HG02981 (cell line): ENCODE results near the gene HINT2.
A peak's percentile ranks its signal among the peaks of the same experiment; 100 is the strongest.

Experiments
- ATAC-seq: cut with Tn5 transposase; IDR thresholded peaks from one replicate; pipeline ENCODE4 v1.9.1; 2021; ENCODE audit warnings: mild to moderate bottlenecking, moderate library complexity; ENCODE audit not compliant: unreplicated experiment

The HINT2 gene

DNA sequence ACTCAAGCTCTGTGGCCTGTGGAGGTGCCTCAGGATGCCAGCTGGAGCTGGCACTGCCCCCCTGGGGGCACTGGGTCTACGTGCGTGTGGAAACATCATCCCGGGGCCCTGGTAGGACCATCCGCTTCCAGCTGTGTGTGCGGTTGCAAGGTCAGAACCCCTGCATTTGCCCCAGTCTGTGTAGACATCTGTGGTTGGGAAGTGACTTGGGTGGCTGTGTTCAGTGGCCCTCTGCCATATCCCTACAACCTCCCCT, 26.7 kb upstream of the HINT2 start:
- ATAC-seq: no peak

DNA sequence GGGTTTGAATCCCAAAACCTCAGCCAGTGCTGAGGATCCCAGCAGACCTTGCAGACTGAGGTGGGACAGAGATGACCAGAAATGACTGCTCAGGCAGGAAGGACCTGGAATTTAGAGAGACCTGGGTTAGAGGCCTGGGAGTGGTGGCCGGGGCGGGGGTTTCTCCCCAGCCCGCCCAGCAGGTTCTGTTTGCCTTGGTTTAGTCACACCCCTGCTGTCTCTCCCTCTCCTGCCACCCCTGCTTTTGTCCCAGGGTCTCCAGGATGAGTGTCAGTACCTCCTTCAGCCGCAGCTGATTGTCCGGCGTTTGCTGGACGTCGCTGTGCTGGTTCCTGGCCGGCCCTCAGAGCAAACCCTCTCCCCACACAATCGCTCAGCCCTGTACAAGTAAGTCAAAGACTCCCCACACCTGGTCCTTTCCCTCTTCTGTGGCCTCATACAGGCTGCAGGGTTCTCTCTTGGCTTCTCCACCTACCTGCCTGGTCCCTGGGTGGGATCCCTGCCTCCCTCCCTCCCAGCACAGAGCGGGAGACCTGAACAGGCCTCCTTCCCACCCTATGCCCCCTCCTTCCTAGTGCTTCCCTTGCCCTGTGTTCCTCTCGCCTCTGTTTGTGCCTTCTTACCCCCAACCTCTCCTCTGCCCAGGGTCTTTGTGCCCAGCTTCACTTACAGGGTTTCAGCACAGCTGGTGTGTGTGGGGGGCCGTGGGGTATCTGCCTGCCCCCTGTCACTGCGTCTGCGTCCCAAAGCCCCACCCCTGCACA, 26.2 kb upstream of the HINT2 start:
- no peak for ATAC-seq

DNA sequence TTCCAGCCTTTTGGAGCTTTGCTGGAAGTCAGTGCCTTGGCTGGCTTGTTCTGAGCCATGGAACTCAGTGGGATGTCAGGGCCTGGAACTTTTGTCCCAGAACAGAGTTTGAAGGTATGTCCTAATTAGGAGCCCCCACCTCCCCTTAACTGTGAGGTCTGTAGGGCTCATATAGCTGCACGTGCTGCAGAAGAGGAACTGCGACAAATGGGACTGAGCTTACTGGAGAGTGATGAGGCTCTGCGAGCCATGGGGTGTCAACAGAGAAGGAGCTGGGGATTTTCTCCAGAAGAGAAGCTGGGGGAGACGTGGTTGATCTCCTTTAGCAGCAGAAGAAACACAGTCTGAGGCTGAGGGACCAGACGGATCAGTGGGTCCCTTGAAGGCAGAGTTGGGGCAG, 25.1 kb upstream of the HINT2 start:
- no peak for ATAC-seq

- ATAC-seq: no peak
These were observed 21.8 kb upstream of the HINT2 start for GRCh38 chr9:35836595-35836994.

DNA sequence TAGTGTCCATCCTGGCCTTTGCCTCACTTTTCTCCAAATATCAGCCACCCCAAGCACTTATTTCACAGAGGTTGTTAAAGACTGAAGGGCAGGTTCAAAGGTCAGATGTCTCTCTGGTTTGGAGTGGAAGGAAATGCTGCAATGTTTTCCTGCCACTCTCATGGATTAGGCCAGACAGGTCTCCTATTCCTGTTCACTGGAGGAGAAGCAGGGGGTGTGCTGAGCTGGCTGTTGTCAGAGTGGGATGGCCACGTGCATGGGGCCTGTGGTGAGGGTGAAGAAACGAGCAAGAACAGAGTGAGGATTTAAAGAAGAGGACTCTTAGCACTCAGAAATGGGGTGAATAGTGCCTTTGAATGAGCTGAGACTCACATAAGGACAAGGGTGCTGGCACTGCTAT, 20.9 kb upstream of the HINT2 start:
- no peak for ATAC-seq

DNA sequence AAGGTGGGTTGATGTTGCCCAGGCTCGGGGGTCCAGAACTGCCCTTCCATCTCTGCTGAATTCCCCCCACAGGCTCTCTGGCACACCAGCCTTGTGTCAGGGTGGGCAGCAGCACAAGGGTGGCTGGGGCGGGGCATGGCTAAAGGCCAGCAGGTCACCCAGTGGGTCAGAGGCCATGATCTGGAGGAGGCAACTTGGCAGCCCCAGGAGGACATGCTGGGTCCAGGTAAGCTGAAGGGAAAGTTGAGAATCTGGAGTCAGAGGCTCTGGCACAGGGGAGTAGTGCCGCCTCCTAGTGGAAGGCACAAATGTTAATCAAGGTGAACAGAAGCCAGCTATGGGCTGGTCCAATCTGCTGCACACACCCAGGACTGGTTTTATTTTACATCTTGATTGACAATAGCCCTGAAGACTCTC, 20.4 kb upstream of the HINT2 start:
- ATAC-seq: no peak

DNA sequence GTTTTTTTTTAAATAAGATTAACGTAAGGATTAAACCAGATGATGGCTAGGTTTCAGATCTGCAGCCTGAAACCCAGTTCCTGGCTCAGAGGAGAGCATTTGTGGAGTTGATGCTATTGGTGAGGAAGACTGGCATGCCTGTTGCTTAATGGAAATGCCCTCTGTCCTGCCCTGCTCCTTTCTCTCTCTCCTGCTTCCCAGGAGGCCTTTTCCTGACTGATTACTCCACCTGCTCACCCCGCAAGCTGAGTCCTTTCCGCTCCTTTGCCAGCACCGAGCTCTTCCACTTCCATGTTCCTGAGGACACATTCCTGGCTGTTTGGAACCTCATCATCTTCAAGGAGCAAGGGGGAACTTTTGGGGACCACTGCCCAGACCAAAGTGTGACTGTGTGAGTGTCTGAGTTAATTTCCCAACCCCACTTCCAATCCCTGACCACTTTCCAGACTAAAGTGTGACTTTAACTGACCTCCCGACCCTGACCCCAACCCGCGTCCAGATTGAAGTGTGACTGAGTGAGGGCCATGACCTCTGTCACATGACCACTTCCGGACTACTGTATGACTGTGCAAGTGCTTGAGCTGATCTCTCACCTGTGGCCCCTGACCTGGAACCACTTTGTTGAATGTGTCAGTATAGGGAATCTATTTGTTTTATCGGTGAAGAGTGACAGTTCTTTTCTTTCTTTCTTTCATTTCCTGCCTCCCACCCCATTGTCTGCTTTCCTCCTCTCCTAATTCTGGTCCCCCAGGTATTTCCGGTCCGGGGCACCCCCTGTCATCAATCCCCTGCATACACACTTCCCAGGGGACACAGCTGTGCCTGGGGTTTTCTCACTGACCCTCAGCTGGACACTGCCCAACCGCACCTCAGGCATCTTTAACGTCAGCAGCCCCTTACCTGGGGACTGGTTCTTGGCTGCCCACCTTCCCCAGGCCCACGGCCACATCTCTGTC, 19.7 kb upstream of the HINT2 start:
- no peak for ATAC-seq

DNA sequence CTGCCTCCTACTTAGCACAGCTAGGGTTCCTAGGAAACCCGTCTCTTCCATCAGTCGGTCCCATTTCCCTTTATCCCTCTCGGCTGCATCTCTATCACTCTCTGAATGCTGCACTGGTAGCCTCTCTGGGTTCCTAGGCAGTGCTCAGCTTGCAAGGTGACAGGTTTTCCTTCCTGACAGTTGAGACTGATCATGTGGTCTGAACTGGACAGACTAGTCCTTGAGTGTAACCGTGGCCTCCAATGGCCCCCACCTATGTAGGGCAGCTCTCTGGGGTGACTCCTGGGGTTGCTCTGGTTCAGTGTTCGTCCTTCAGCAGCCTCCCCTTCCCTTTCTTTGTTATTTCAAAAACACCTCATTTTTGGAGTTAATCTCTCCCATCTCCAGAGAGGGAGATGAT, 18.0 kb upstream of the HINT2 start:
- ATAC-seq: no peak

GRCh38 chr9:35831040-35831439, 16.2 kb upstream of the HINT2 start:
- ATAC-seq: no peak

- ATAC-seq: no peak
These were observed 14.9 kb upstream of the HINT2 start for GRCh38 chr9:35829764-35830096.

DNA sequence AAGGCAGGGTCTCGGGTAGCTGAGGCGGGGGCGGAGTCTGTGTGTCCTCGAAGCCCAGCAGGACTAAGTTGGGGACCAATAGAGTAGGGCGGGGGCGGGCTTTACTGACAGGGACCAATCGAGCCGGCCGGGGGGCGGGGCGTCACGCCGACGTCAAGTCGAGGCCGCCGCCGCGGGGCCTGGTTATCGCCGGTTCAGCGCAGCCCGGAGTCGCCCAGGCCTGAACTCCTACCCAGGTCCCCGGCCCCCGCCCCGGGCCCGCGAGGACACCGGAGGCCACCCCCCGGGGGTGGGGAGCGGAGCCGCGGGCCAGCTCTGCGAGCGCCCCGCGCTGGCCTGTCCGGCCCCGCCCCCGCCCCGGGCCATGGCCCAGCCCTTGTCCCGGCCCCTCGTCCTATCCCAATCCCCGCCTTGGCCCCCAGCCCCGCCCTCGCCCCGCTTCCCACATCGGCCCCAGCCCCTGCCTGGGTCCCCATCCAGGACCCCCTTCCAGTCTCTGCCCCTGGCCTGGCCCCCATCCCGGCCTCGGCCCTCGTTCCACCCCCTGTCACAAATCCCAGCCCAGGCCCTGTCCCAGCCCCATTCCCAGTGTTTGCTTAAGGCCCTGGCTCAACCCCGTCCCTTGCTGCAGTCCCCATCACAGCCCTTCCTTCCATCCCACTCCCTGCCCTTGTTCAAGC, 14.4 kb upstream of the HINT2 start, which contains the start of gene TMEM8B:
Gene TMEM8B (plus strand): TSS at position 145 of the 680 bp plus-strand sequence. CDS start 220 bp downstream, at position 365.
- peak; percentile 73 for ATAC-seq

DNA sequence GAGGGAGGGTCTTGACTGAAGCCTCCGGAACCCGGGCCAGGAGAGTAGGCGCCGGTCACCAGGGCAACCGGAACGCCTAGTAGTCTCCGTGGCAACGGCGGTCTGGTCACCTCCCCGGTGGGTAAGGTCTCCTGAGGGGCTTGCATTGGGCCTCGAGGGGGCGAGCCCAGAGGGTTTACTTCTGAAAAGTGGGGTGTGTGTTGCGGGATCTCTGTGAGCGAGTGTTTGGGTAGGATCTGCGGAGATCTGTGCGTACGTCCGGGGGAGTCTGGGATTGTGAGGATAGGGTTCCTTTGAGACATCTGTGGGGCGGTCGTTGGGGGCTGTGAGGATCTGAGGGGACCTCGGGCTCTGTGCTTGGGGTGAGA, 13.9 kb upstream of the HINT2 start, which contains the start of gene FAM221B:
Gene FAM221B (minus strand): TSS at position 17 of the 368 bp plus-strand sequence. CDS start 2,571 bp downstream, outside the sequence.
- ATAC-seq: peak; percentile 11

- ATAC-seq: no peak
These were observed 12.6 kb upstream of the HINT2 start for GRCh38 chr9:35827486-35827885.

- ATAC-seq: peak; percentile 33
These were observed 11.3 kb upstream of the HINT2 start for GRCh38 chr9:35826071-35826701.

GRCh38 chr9:35822926-35823325, 8.1 kb upstream of the HINT2 start:
- ATAC-seq: no peak

GRCh38 chr9:35820076-35820475, 5.2 kb upstream of the HINT2 start:
- no peak for ATAC-seq

DNA sequence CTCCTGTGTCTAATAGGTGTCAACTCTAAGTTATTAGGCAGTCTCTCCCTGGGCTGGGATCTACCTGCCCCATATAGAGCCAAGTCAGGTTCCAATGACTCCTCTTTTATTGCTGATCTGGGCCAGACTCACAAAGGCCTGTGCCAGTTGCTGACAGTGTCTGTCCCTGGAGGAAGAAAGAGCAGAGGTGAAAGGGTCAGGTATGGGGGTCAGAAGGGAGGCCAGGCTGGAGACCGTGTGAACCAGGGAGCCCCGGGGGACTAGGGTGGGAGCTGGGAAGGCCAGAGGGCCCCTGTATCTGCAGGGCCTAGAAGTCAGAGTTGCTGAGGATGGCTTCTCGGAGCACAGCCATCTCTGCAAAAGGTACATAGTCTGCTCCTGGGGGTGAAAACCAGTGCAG, 3.5 kb upstream of the HINT2 start:
- ATAC-seq: no peak

DNA sequence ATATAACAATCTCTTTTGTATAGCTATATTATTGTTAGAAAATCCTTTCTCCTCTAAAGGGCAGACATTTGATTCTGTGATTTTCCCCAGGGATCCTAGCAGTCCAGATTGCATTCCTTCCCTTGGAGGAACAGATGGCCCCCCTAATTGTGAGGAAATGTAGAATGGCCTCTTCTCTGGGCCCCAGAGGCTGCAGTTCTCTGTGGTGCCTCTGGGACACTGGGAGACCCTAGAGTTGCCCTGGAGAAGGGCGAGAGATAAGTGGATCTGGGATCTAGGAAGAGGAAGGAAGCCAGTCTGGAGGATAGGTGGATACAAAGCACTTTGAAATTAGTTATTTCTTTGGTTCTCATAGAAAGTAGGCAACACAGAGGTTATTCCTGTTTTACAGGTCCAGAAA, 1.9 kb upstream of the HINT2 start:
- no peak for ATAC-seq

GRCh38 chr9:35814106-35814840, 569 bp downstream of the HINT2 start:
- ATAC-seq: peak; percentile 15

DNA sequence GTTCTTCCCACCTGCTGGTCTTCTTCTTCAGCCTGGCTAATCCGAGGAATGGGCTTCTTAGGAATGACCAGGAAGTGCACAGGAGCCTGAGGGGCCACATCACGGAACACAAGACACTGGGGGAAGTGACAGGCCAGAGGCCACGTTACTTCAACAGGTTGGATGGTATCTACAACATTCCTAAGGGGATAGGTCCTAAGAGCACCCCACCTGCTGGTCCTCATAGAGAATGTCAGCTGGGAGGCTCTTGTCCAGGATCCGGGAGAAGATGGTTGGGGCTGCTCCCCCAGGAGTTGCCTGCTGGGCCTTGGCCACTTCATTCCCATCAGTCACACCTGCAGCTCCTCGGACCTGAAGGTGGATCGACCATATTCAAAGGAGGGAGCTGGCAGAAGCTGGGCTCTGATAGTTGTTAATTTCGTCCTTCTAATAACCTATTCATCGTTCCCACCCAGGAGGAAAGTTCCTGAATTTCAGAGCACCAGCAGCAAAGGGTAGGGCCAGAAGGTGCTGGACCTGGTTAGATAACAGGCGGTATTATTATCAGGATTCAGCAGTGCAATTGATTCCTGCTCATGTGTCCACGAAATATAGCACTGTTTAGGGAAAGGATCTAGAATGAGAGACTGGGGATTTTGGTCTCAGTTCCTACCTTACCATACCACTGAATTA, 1.3 kb downstream of the HINT2 start:
- ATAC-seq: no peak
